K562 (cell line): Measurements from ENCODE around the gene CEMIP. TPM values are rescaled to one million over a fixed set of nuclear protein-coding genes. Genes with fewer than 3 reads are reported as not detected.

Experiments used
- ATAC-seq: fragments of 200-7000 bp; cut with Tn5 transposase; 3 replicates; pipeline ENCODE4 v1.9.1; 2020; ENCODE audit warnings: moderate library complexity
- BruUV-seq: library from RNA; stranded (reverse); fragments of 400-500 nt; replicated peaks from 2 replicates; lab custom pipeline; 2021; lab: Mats Ljungman, UMichigan
- CTCF ChIA-PET: fragments of 300-600 bp; formaldehyde crosslinking; extraction: SDS; loops from one replicate; lab custom pipeline; 2021; ENCODE audit warnings: low intra/inter-chr PET ratio; lab: Yijun Ruan, JAX
- POLR2A ChIA-PET: fragments of 300-600, 350-650 bp; sonication (Branson Sonifier 250); formaldehyde crosslinking; extraction: SDS; loops from one replicate; lab custom pipeline; 2021; ENCODE audit warnings: antibody characterized with exemption, inconsistent platforms; lab: Yijun Ruan, JAX
- DNase-seq, 4 experiments: peaks; one replicate each; pipeline versions ENCODE4 v3.0.0 to v3.0.0-alpha.2; 2011 to 2018; ENCODE audit warnings: low spot score in 3 of 4, mixed read lengths in 3 of 4; ENCODE audit errors: extremely low read depth in 1 of 4
- FAIRE-seq: peaks from 2 replicates; lab custom pipeline; 2011; peaks lifted over from hg19 to GRCh38; lab: Jason Lieb, UNC
- H2AFZ ChIP-seq: 2 replicates; pipeline ENCODE4 v1.6.0; 2011; ENCODE audit warnings: low read depth, low read length, control low read depth, inconsistent platforms
- H3K27ac ChIP-seq: fragments of 200-600 bp; 3 replicates; pipeline ENCODE4 v1.8.0; 2011; ENCODE audit warnings: low read depth, mild to moderate bottlenecking, control low read depth, inconsistent platforms, low read length, moderate library complexity, mixed read lengths; ENCODE audit errors: extremely low read depth
- H3K27me3 ChIP-seq, 2 experiments: fragments of 300-600 bp in 1 of 2; 2 replicates in 1 of 2; 3 replicates in 1 of 2; pipeline versions ENCODE4 v1.6.0 to v1.8.0; 2011; ENCODE audit warnings: inconsistent platforms in 2 of 2, low read length in 2 of 2, mild to moderate bottlenecking in 1 of 2, mixed read lengths in 1 of 2, moderate library complexity in 1 of 2; ENCODE audit not compliant: control insufficient read depth in 2 of 2, insufficient read depth in 2 of 2
- H3K36me3 ChIP-seq: fragments of 300-600 bp; 3 replicates; pipeline ENCODE4 v1.8.0; 2011; ENCODE audit warnings: mild to moderate bottlenecking, low read length, inconsistent platforms; ENCODE audit not compliant: control insufficient read depth, insufficient read depth
- H3K4me1 ChIP-seq, 2 experiments: fragments of 200-600 bp in 1 of 2; replicated peaks in 1 of 2; 2 replicates in 1 of 2; 3 replicates in 1 of 2; pipeline versions ENCODE4 v1.5.1 to v1.8.0; 2011; ENCODE audit warnings: inconsistent platforms in 2 of 2, low read length in 2 of 2, mild to moderate bottlenecking in 1 of 2, mixed read lengths in 1 of 2, moderate library complexity in 1 of 2; ENCODE audit not compliant: control insufficient read depth in 2 of 2, insufficient read depth in 2 of 2
- H3K4me2 ChIP-seq: 2 replicates; pipeline ENCODE4 v1.6.1; 2011; ENCODE audit warnings: low read length, control low read depth, inconsistent platforms, mixed read lengths; ENCODE audit not compliant: insufficient read depth
- H3K4me3 ChIP-seq: fragments of 200-600 bp; sonication (generic), shearing (Covaris generic); 2 replicates; pipeline ENCODE4 v1.5.1; 2016; ENCODE audit warnings: control low read depth, inconsistent platforms
- H3K79me2 ChIP-seq: fragments of 200-600 bp; 3 replicates; pipeline ENCODE4 v1.8.0; 2011; ENCODE audit warnings: low read length, inconsistent platforms; ENCODE audit not compliant: control insufficient read depth, insufficient read depth
- H3K9ac ChIP-seq, 2 experiments: 2 replicates each; pipeline versions ENCODE4 v1.6.0 to v1.6.1; 2011; ENCODE audit warnings: low read depth in 2 of 2, low read length in 2 of 2, control low read depth in 1 of 2, inconsistent platforms in 1 of 2, mild to moderate bottlenecking in 1 of 2, mixed read lengths in 1 of 2; ENCODE audit not compliant: insufficient read depth in 1 of 2
- H3K9me1 ChIP-seq: one replicate; pipeline ENCODE4 v1.6.0; 2011; ENCODE audit warnings: inconsistent platforms, mild to moderate bottlenecking, low read length, moderate library complexity; ENCODE audit not compliant: control insufficient read depth, insufficient read depth
- H3K9me3 ChIP-seq: replicated peaks from 2 replicates; pipeline ENCODE4 v1.5.1; 2011; ENCODE audit warnings: low read depth, low read length, inconsistent platforms; ENCODE audit not compliant: control insufficient read depth, insufficient read depth
- H4K20me1 ChIP-seq: replicated peaks from 2 replicates; pipeline ENCODE4 v1.6.1; 2011; ENCODE audit warnings: low read length, inconsistent platforms, mixed read lengths; ENCODE audit not compliant: control insufficient read depth, insufficient read depth
- KLF16 ChIP-seq: IDR thresholded peaks from 2 replicates; pipeline ENCODE4 v1.6.1; 2016; ENCODE audit warnings: antibody characterized with exemption
- RERE ChIP-seq: sonication (generic); formaldehyde crosslinking; IDR thresholded peaks from 2 replicates; pipeline ENCODE4 v1.8.0; 2023; ENCODE audit warnings: missing genetic modification reagents, mild to moderate bottlenecking, borderline replicate concordance
- REST ChIP-seq, 2 experiments: fragments of 450-650 bp; formaldehyde crosslinking in 1 of 2; IDR thresholded peaks; 2 replicates each; pipeline versions ENCODE4 v1.4.0 to v1.6.1; 2014 to 2020; ENCODE audit warnings: mild to moderate bottlenecking in 2 of 2, borderline replicate concordance in 1 of 2, low read depth in 1 of 2
- RFX5 ChIP-seq: IDR thresholded peaks from 2 replicates; pipeline ENCODE4 v1.6.1; 2011; ENCODE audit warnings: low read depth, mild to moderate bottlenecking, improper control_type of control experiment, low read length
- YBX1 ChIP-seq: fragments of 450-650 bp; IDR thresholded peaks from 2 replicates; pipeline ENCODE4 v1.7.1; 2016; ENCODE audit warnings: mild to moderate bottlenecking
- ZNF253 ChIP-seq: fragments of 250-450 bp; sonication (Bioruptor Pico); conservative IDR thresholded peaks from 2 replicates; pipeline ENCODE4 v1.6.1; 2021; ENCODE audit warnings: mild to moderate bottlenecking
- ZNF695 ChIP-seq: fragments of 450-650 bp; formaldehyde crosslinking; IDR thresholded peaks from 2 replicates; pipeline ENCODE4 v1.4.0; 2020; ENCODE audit warnings: mild to moderate bottlenecking, moderate library complexity
- WGBS: fragments of 100-300 bp; shearing (Covaris generic); methylation state at CpG from one replicate; pipeline ENCODE4 v1.1.6; 2016; ENCODE audit warnings: low coverage, mixed read lengths; ENCODE audit not compliant: insufficient coverage; ENCODE audit errors: missing lambda C conversion rate; 5-methylcytosine and 5-hydroxymethylcytosine counted together
- in situ Hi-C: fragments of 300-500 bp; cut with MboI; formaldehyde crosslinking; loops from 4 replicates; pipeline ENCODE4 v1.15.0; 2018; ENCODE audit warnings: inconsistent platforms, mixed read lengths
- intact Hi-C: fragments of 100-400 bp; cut with micrococcal nuclease; formaldehyde crosslinking; loops from 2 replicates; pipeline ENCODE4 v1.14.2; 2022
- polyA plus RNA-seq, 8 experiments: library from polyadenylated mRNA; depleted of rRNA in 4 of 8; stranded (reverse) in 5 of 8; unstranded in 3 of 8; fragments of >200 nt; fragmentation: Nextera tagmentation in 2 of 8; fragmentation: Illumina TruSeq in 1 of 8; extraction: Ambion mirVana in 2 of 8; extraction: Trizol in 1 of 8; gene quantifications; 2 replicates each; pipeline versions ENCODE4 v1.2.1 to v1.2.3, GENCODE V29; 2011 to 2014; ENCODE audit warnings: inconsistent platforms in 1 of 8, missing spikeins in 1 of 8
- total RNA-seq, 7 experiments: library from RNA; depleted of rRNA in 6 of 7; stranded (reverse); fragments of >200 nt in 6 of 7; fragmentation: Illumina TruSeq in 2 of 7; extraction: Trizol in 2 of 7; gene quantifications; 2 replicates each; pipeline versions ENCODE4 v1.2.1 to v1.2.3, GENCODE V29; 2011 to 2021; ENCODE audit warnings: low replicate concordance in 1 of 7

The CEMIP gene
- total and polyA plus RNA-seq, 9 of the 15 experiments (the other 6 are each of a cell fraction or from before 2014, with no cell fraction given): 0.33 TPM; not detected in 8

- FAIRE-seq: peak; percentile 86
- Histone ChIP-seq H3K4me2 (no peak overlapping the region), H3K36me3 (no peaks in the 10 kb centered on the region), H3K9me1 (no peaks in the 10 kb centered on the region), H3K9me3 (no peaks in the 10 kb centered on the region), H2AFZ (no peak overlapping the region), H3K4me1 (peaks cover 0 to 18% of the 10 kb centered on the region in 2 experiments; a peak in 2 of 5 replicates), H3K4me3 (no peak overlapping the region), H3K27me3 (peaks cover 15 to 31% of the 10 kb centered on the region in 2 experiments; a peak in 4 of 5 replicates), H3K9ac (no peak overlapping the region), H3K79me2 (no peaks in the 10 kb centered on the region), H3K27ac (no peak overlapping the region), H4K20me1 (peaks cover 9% of the 10 kb centered on the region)
- in situ Hi-C loops (loop anchor here (5.0 kb wide), 1 partner anchor 319 kb away; no protein-coding TSS in a partner anchor), intact Hi-C loops (loop anchor here (1.0 kb wide), 2 partner anchors 209 to 320 kb away; no protein-coding TSS in a partner anchor)
- WGBS: 7% methylated on average over 5 of the region's 5 CpGs
- no TSS peak for BruUV-seq
- ChIA-PET CTCF (interaction anchor here (1.1 to 2.0 kb wide), 4 partner anchors 208 to 489 kb away, joined by 4 to 11 read pairs (median 4); no protein-coding TSS in a partner anchor), POLR2A (interaction anchor here (0.6 to 1.0 kb wide), 3 partner anchors 20 to 388 kb away, joined by 3 to 4 read pairs (median 3); no protein-coding TSS in a partner anchor)
- peak; percentile 56 to 63 (median 60) for DNase-seq
- ATAC-seq: peak; percentile 54; the same call in 1 of the 3 replicates
- TF ChIP-seq ZNF253 (CRISPR knock-in tag) (no peak), REST (IDR thresholded peaks at IDR 0.05; ENCODE audit: borderline replicate concordance) (peak; percentile 68), REST (CRISPR knock-in tag; IDR thresholded peaks at IDR 0.05; ENCODE audit: low read depth) (no peak), KLF16 (0 out of 2 replicates have a peak, but pooled peaks have one; percentile 11), RFX5 (no peak), RERE (no peak), YBX1 (no peak), ZNF695 (CRISPR knock-in tag) (no peak)
Measured at GRCh38 chr15:80776420-80777045, 2.6 kb upstream of the CEMIP start.
